ENCODE results near the gene FAM237A. TPM values are rescaled to one million over a fixed set of nuclear protein-coding genes. Genes with fewer than 3 reads are reported as not detected.

FAM237A gene
- not detected for total RNA-seq

- no peak within 1 kb of the TSS for H3K4me3 Mint-ChIP-seq
- H3K36me3 Mint-ChIP-seq (ENCODE audit: low read depth) = no peaks in the 10 kb centered on the region
- H3K9me3 Mint-ChIP-seq = no peaks in the 10 kb centered on the region
- ATAC-seq (replicated peaks) = no peak
- H3K27me3 Mint-ChIP-seq = peaks cover 6% of the 10 kb centered on the region
- no peak within 1 kb of the TSS for H3K27ac Mint-ChIP-seq
- H3K4me1 Mint-ChIP-seq = no peaks in the 10 kb centered on the region
Measured at GRCh38 chr2:206642075-206643025, at the start of gene FAM237A. FAM237A (plus strand) TSS chr2:206642487; CDS start chr2:206644237, 1,750 bp downstream.

GRCh38 chr2:206597717-206598218, 44.5 kb upstream of the FAM237A start:
- H3K9me3 Mint-ChIP-seq = no peaks in the 10 kb centered on the region
- no peaks in the 10 kb centered on the region for H3K27me3 Mint-ChIP-seq
- H3K27ac Mint-ChIP-seq = no peak overlapping the region
- no peak for ATAC-seq (replicated peaks)
- peaks cover 12% of the 10 kb centered on the region for H3K36me3 Mint-ChIP-seq (ENCODE audit: low read depth)
- H3K4me1 Mint-ChIP-seq = no peaks in the 10 kb centered on the region
- no peak overlapping the region for H3K4me3 Mint-ChIP-seq

GRCh38 chr2:206603243-206603642, 39.0 kb upstream of the FAM237A start:
- no peak overlapping the region for H3K27ac Mint-ChIP-seq
- no peaks in the 10 kb centered on the region for H3K27me3 Mint-ChIP-seq
- no peaks in the 10 kb centered on the region for H3K9me3 Mint-ChIP-seq
- no peaks in the 10 kb centered on the region for H3K4me1 Mint-ChIP-seq
- no peak overlapping the region for H3K4me3 Mint-ChIP-seq
- ATAC-seq (replicated peaks) = no peak
- H3K36me3 Mint-ChIP-seq (ENCODE audit: low read depth) = no peaks in the 10 kb centered on the region

- H3K27me3 Mint-ChIP-seq = no peaks in the 10 kb centered on the region
- H3K27ac Mint-ChIP-seq = no peak overlapping the region
- no peaks in the 10 kb centered on the region for H3K4me1 Mint-ChIP-seq
- no peaks in the 10 kb centered on the region for H3K36me3 Mint-ChIP-seq (ENCODE audit: low read depth)
- H3K9me3 Mint-ChIP-seq = no peaks in the 10 kb centered on the region
- ATAC-seq (replicated peaks) = no peak
- no peak overlapping the region for H3K4me3 Mint-ChIP-seq
Measured at GRCh38 chr2:206610451-206610850, 31.8 kb upstream of the FAM237A start.

- no peaks in the 10 kb centered on the region for H3K9me3 Mint-ChIP-seq
- H3K4me1 Mint-ChIP-seq = no peaks in the 10 kb centered on the region
- ATAC-seq (replicated peaks) = no peak
- H3K27me3 Mint-ChIP-seq = no peaks in the 10 kb centered on the region
- H3K27ac Mint-ChIP-seq = no peak overlapping the region
- H3K4me3 Mint-ChIP-seq = no peak overlapping the region
- H3K36me3 Mint-ChIP-seq (ENCODE audit: low read depth) = no peaks in the 10 kb centered on the region
Measured at GRCh38 chr2:206611191-206611590, 31.1 kb upstream of the FAM237A start.

GRCh38 chr2:206611736-206612135, 30.6 kb upstream of the FAM237A start:
- no peaks in the 10 kb centered on the region for H3K9me3 Mint-ChIP-seq
- H3K36me3 Mint-ChIP-seq (ENCODE audit: low read depth) = no peaks in the 10 kb centered on the region
- no peak for ATAC-seq (replicated peaks)
- no peaks in the 10 kb centered on the region for H3K27me3 Mint-ChIP-seq
- no peak overlapping the region for H3K4me3 Mint-ChIP-seq
- H3K4me1 Mint-ChIP-seq = no peaks in the 10 kb centered on the region
- no peak overlapping the region for H3K27ac Mint-ChIP-seq

- no peak overlapping the region for H3K27ac Mint-ChIP-seq
- H3K36me3 Mint-ChIP-seq (ENCODE audit: low read depth) = no peaks in the 10 kb centered on the region
- H3K27me3 Mint-ChIP-seq = peaks cover 4% of the 10 kb centered on the region
- ATAC-seq (replicated peaks) = no peak
- no peaks in the 10 kb centered on the region for H3K4me1 Mint-ChIP-seq
- no peak overlapping the region for H3K4me3 Mint-ChIP-seq
- no peaks in the 10 kb centered on the region for H3K9me3 Mint-ChIP-seq
Measured at GRCh38 chr2:206614811-206615210, 27.5 kb upstream of the FAM237A start.

GRCh38 chr2:206615417-206616089, 26.7 kb upstream of the FAM237A start:
- Mint-ChIP-seq H3K9me3 (no peaks in the 10 kb centered on the region), H3K4me3 (no peak overlapping the region), H3K4me1 (no peaks in the 10 kb centered on the region), H3K27ac (no peak overlapping the region), H3K36me3 (ENCODE audit: low read depth) (no peaks in the 10 kb centered on the region), H3K27me3 (peaks cover 4% of the 10 kb centered on the region)
- no peak for ATAC-seq (replicated peaks)

GRCh38 chr2:206616151-206616550, 26.1 kb upstream of the FAM237A start:
- Mint-ChIP-seq H3K27me3 (peaks cover 4% of the 10 kb centered on the region), H3K4me1 (no peaks in the 10 kb centered on the region), H3K36me3 (ENCODE audit: low read depth) (no peaks in the 10 kb centered on the region), H3K4me3 (no peak overlapping the region), H3K9me3 (no peaks in the 10 kb centered on the region), H3K27ac (no peak overlapping the region)
- no peak for ATAC-seq (replicated peaks)

- no peak for ATAC-seq (replicated peaks)
Measured at GRCh38 chr2:206619011-206619410, 23.3 kb upstream of the FAM237A start.

GRCh38 chr2:206626108-206626507, 16.2 kb upstream of the FAM237A start:
- H3K27ac Mint-ChIP-seq = no peak overlapping the region
- ATAC-seq (replicated peaks) = no peak
- no peak overlapping the region for H3K4me3 Mint-ChIP-seq
- H3K4me1 Mint-ChIP-seq = no peaks in the 10 kb centered on the region
- no peaks in the 10 kb centered on the region for H3K9me3 Mint-ChIP-seq
- no peaks in the 10 kb centered on the region for H3K36me3 Mint-ChIP-seq (ENCODE audit: low read depth)
- peaks cover 21% of the 10 kb centered on the region for H3K27me3 Mint-ChIP-seq

More at GRCh38 chr2:206619011-206619410, 23.3 kb upstream of the FAM237A start:
- no peaks in the 10 kb centered on the region for H3K9me3 Mint-ChIP-seq
- no peak overlapping the region for H3K27ac Mint-ChIP-seq
- H3K4me3 Mint-ChIP-seq = no peak overlapping the region
- no peaks in the 10 kb centered on the region for H3K36me3 Mint-ChIP-seq (ENCODE audit: low read depth)
- H3K27me3 Mint-ChIP-seq = peaks cover 4% of the 10 kb centered on the region
- no peaks in the 10 kb centered on the region for H3K4me1 Mint-ChIP-seq

- Mint-ChIP-seq H3K27me3 (peaks cover 21% of the 10 kb centered on the region), H3K9me3 (no peaks in the 10 kb centered on the region), H3K27ac (no peak overlapping the region), H3K4me1 (no peaks in the 10 kb centered on the region), H3K4me3 (no peak overlapping the region), H3K36me3 (ENCODE audit: low read depth) (no peaks in the 10 kb centered on the region)
- no peak for ATAC-seq (replicated peaks)
Measured at GRCh38 chr2:206627632-206628031, 14.7 kb upstream of the FAM237A start.

GRCh38 chr2:206631340-206631739, 10.9 kb upstream of the FAM237A start:
- H3K27me3 Mint-ChIP-seq = peaks cover 27% of the 10 kb centered on the region
- H3K4me1 Mint-ChIP-seq = no peaks in the 10 kb centered on the region
- H3K9me3 Mint-ChIP-seq = no peaks in the 10 kb centered on the region
- no peak for ATAC-seq (replicated peaks)
- no peak overlapping the region for H3K4me3 Mint-ChIP-seq
- H3K36me3 Mint-ChIP-seq (ENCODE audit: low read depth) = no peaks in the 10 kb centered on the region
- H3K27ac Mint-ChIP-seq = no peak overlapping the region

GRCh38 chr2:206635015-206635414, 7.3 kb upstream of the FAM237A start:
- Mint-ChIP-seq H3K4me1 (no peaks in the 10 kb centered on the region), H3K27ac (no peak overlapping the region), H3K4me3 (no peak overlapping the region), H3K27me3 (peaks cover 6% of the 10 kb centered on the region), H3K36me3 (ENCODE audit: low read depth) (no peaks in the 10 kb centered on the region), H3K9me3 (no peaks in the 10 kb centered on the region)
- no peak for ATAC-seq (replicated peaks)

- Mint-ChIP-seq H3K4me1 (no peaks in the 10 kb centered on the region), H3K27ac (no peak overlapping the region), H3K27me3 (peaks cover 3% of the 10 kb centered on the region), H3K9me3 (no peaks in the 10 kb centered on the region), H3K36me3 (ENCODE audit: low read depth) (no peaks in the 10 kb centered on the region), H3K4me3 (no peak overlapping the region)
- ATAC-seq (replicated peaks) = no peak
Measured at GRCh38 chr2:206639636-206640035, 2.7 kb upstream of the FAM237A start.
